ENCODE results near the gene SWSAP1.
A peak's percentile ranks its signal among the peaks of the same experiment; 100 is the strongest.

The SWSAP1 gene

GRCh38 chr19:11355160-11356073 is 19.0 kb upstream of the SWSAP1 start, which contains the start of gene PLPPR2:
Gene PLPPR2 (plus strand): TSS chr19:11355432. CDS start chr19:11357674, 2,242 bp downstream.
- DNase-seq, result peak; percentile 94

GRCh38 chr19:11356074-11356397 is 18.4 kb upstream of the SWSAP1 start:
- DNase-seq, result no peak

GRCh38 chr19:11356676-11357550 is 17.6 kb upstream of the SWSAP1 start:
- DNase-seq, result no peak

GRCh38 chr19:11359421-11359820 is 15.0 kb upstream of the SWSAP1 start:
- no peak for DNase-seq

- no peak for DNase-seq
Observed at GRCh38 chr19:11361037-11361770, 13.3 kb upstream of the SWSAP1 start.

- DNase-seq, result no peak
Observed at GRCh38 chr19:11361771-11362731, 12.4 kb upstream of the SWSAP1 start.

- no peak for DNase-seq
Observed at GRCh38 chr19:11363881-11364280, 10.6 kb upstream of the SWSAP1 start.

- no peak for DNase-seq
Observed at GRCh38 chr19:11364296-11364904, 10.1 kb upstream of the SWSAP1 start.

GRCh38 chr19:11364935-11365334 is 9.5 kb upstream of the SWSAP1 start:
- no peak for DNase-seq

- no peak for DNase-seq
Observed at GRCh38 chr19:11365557-11366117, 8.8 kb upstream of the SWSAP1 start.

GRCh38 chr19:11367528-11367927 is 6.9 kb upstream of the SWSAP1 start:
- DNase-seq, result no peak

- DNase-seq, result no peak
Observed at GRCh38 chr19:11370744-11371143, 3.7 kb upstream of the SWSAP1 start.

GRCh38 chr19:11373166-11373884 is 1.1 kb upstream of the SWSAP1 start:
- no peak for DNase-seq

GRCh38 chr19:11373885-11374432 is 507 bp upstream of the SWSAP1 start:
- no peak for DNase-seq

- peak; percentile 81 for DNase-seq
Observed at GRCh38 chr19:11375143-11375948, 880 bp downstream of the SWSAP1 start.

GRCh38 chr19:11377237-11377636 is 2.8 kb downstream of the SWSAP1 start:
- DNase-seq, result peak; percentile 42

- no peak for DNase-seq
Observed at GRCh38 chr19:11377756-11378155, 3.3 kb downstream of the SWSAP1 start.

- DNase-seq, result peak; percentile 56
Observed at GRCh38 chr19:11378319-11379189, 4.1 kb downstream of the SWSAP1 start.

Data from RPMI8226 (cell line).